NCI-H2029 (cell line): ENCODE results near the gene TBC1D9.

Source experiments
- DNase-seq: peaks from one replicate; lab custom pipeline; 2025; lab: John Stamatoyannopoulos, UW

TBC1D9 gene

GRCh38 chr4:140645614-140646412 lies 110.4 kb downstream of the TBC1D9 start:
- peak; percentile 58 for DNase-seq

GRCh38 chr4:140645196-140645595 lies 111.0 kb downstream of the TBC1D9 start:
- DNase-seq = no peak

- DNase-seq = no peak
These were observed 111.6 kb downstream of the TBC1D9 start for GRCh38 chr4:140644470-140645185.

- no peak for DNase-seq
These were observed 112.6 kb downstream of the TBC1D9 start for GRCh38 chr4:140643571-140644055.

GRCh38 chr4:140642674-140643437 lies 113.3 kb downstream of the TBC1D9 start:
- no peak for DNase-seq

GRCh38 chr4:140641789-140642439 lies 114.3 kb downstream of the TBC1D9 start:
- DNase-seq = no peak

- DNase-seq = no peak
These were observed 115.1 kb downstream of the TBC1D9 start for GRCh38 chr4:140641105-140641555.

GRCh38 chr4:140640150-140640748 lies 115.9 kb downstream of the TBC1D9 start:
- DNase-seq = no peak

GRCh38 chr4:140639066-140639465 lies 117.1 kb downstream of the TBC1D9 start:
- no peak for DNase-seq

GRCh38 chr4:140637836-140638235 lies 118.3 kb downstream of the TBC1D9 start:
- peak; percentile 1 for DNase-seq

GRCh38 chr4:140635606-140636005 lies 120.6 kb downstream of the TBC1D9 start:
- DNase-seq = no peak

- no peak for DNase-seq
These were observed 122.2 kb downstream of the TBC1D9 start for GRCh38 chr4:140633951-140634350.

- peak; percentile 47 for DNase-seq
These were observed 123.1 kb downstream of the TBC1D9 start for GRCh38 chr4:140633124-140633523.

- DNase-seq = no peak
These were observed 125.9 kb downstream of the TBC1D9 start for GRCh38 chr4:140630246-140630645.

GRCh38 chr4:140628016-140628415 lies 128.2 kb downstream of the TBC1D9 start:
- DNase-seq = no peak

GRCh38 chr4:140626661-140627376 lies 129.4 kb downstream of the TBC1D9 start:
- no peak for DNase-seq

- no peak for DNase-seq
These were observed 133.7 kb downstream of the TBC1D9 start for GRCh38 chr4:140622333-140622958.

GRCh38 chr4:140621161-140621560 lies 135.0 kb downstream of the TBC1D9 start:
- no peak for DNase-seq

GRCh38 chr4:140617499-140618248 lies 138.5 kb downstream of the TBC1D9 start:
- DNase-seq = peak; percentile 4
